ENCODE results near the gene PPFIBP1.

- no peak for TF ChIP-seq CTCF (IDR thresholded peaks at IDR 0.05)
- no peak for TF ChIP-seq POLR2A (IDR thresholded peaks at IDR 0.05)
- no peak for TF ChIP-seq POLR2AphosphoS5 (IDR thresholded peaks at IDR 0.05)
- no peak for TF ChIP-seq EP300 (IDR thresholded peaks at IDR 0.05)
Measured at GRCh38 chr12:27615331-27615891, 91.4 kb downstream of the PPFIBP1 start.

Measured in upper lobe of left lung (tissue), 4 donors.